GM12878 (cell line): ENCODE results near the gene SEMA4D. TPM values are rescaled to one million over a fixed set of nuclear protein-coding genes. Genes with fewer than 3 reads are reported as not detected.

Experiments
- ATAC-seq: fragments of 200-7000 bp; cut with Tn5 transposase; 3 replicates; pipeline ENCODE4 v1.9.1; 2020; ENCODE audit warnings: mild to moderate bottlenecking, moderate library complexity
- BruUV-seq: library from RNA; stranded (reverse); fragments of 400-500 nt; replicated peaks from 2 replicates; lab custom pipeline; 2021; lab: Mats Ljungman, UMichigan
- CTCF ChIA-PET: fragments of 300-600 bp; sonication (Branson Sonifier 250); formaldehyde crosslinking; extraction: SDS; loops from one replicate; lab custom pipeline; 2021; ENCODE audit warnings: inconsistent platforms; lab: Yijun Ruan, JAX
- POLR2A ChIA-PET: fragments of 350-600 bp; formaldehyde crosslinking; extraction: SDS; loops from one replicate; lab custom pipeline; 2021; ENCODE audit warnings: inconsistent platforms; lab: Charles Lee
- RAD21 ChIA-PET: fragments of 300-600 bp; sonication (Branson Sonifier 250); formaldehyde crosslinking; loops from one replicate; lab custom pipeline; 2023; ENCODE audit warnings: antibody characterized with exemption; ENCODE audit not compliant: unreplicated experiment; lab: Charles Lee
- SMC1A ChIA-PET: fragments of 300-600 bp; sonication (Branson Sonifier 250); formaldehyde crosslinking; loops from one replicate; lab custom pipeline; 2023; ENCODE audit not compliant: unreplicated experiment, uncharacterized antibody; lab: Charles Lee
- DNase-seq: peaks from one replicate; pipeline ENCODE4 v3.0.0-alpha.2; 2011; ENCODE audit warnings: low read depth, low spot score
- FAIRE-seq: peaks from 3 replicates; lab custom pipeline; 2011; peaks lifted over from hg19 to GRCh38; lab: Jason Lieb, UNC
- H2AFZ ChIP-seq: 2 replicates; pipeline ENCODE4 v1.6.0; 2011; ENCODE audit warnings: low read depth, low read length, control low read depth; ENCODE audit not compliant: control insufficient read depth
- H3K27ac ChIP-seq: 2 replicates; pipeline ENCODE4 v1.5.1; 2011; ENCODE audit warnings: control low read depth; ENCODE audit not compliant: control insufficient read depth, insufficient read depth
- H3K27me3 ChIP-seq, 2 experiments: replicated peaks in 1 of 2; 2 replicates each; pipeline versions ENCODE4 v1.6.0 to v1.6.1; 2011; ENCODE audit warnings: low read length in 1 of 2; ENCODE audit not compliant: control insufficient read depth in 2 of 2, insufficient read depth in 2 of 2
- H3K36me3 ChIP-seq, 2 experiments: 2 replicates each; pipeline ENCODE4 v1.5.1; 2011; ENCODE audit warnings: low read length in 1 of 2; ENCODE audit not compliant: control insufficient read depth in 2 of 2, insufficient read depth in 2 of 2
- H3K4me1 ChIP-seq: 2 replicates; pipeline ENCODE4 v1.6.1; 2011; ENCODE audit warnings: mild to moderate bottlenecking, low read length, moderate library complexity, mixed read lengths; ENCODE audit not compliant: control insufficient read depth, insufficient read depth
- H3K4me2 ChIP-seq: 2 replicates; pipeline ENCODE4 v1.6.0; 2011; ENCODE audit warnings: control low read depth; ENCODE audit not compliant: control insufficient read depth, insufficient read depth
- H3K4me3 ChIP-seq: fragments of 200-600 bp; sonication (generic); 2 replicates; pipeline ENCODE4 v1.5.1; 2016
- H3K79me2 ChIP-seq: 2 replicates; pipeline ENCODE4 v1.6.0; 2011; ENCODE audit warnings: low read length; ENCODE audit not compliant: control insufficient read depth, insufficient read depth
- H3K9ac ChIP-seq: 2 replicates; pipeline ENCODE4 v1.8.0; 2011; ENCODE audit warnings: low read length, control low read depth, mixed read lengths; ENCODE audit not compliant: control insufficient read depth, insufficient read depth
- H3K9me3 ChIP-seq: replicated peaks from 3 replicates; pipeline ENCODE4 v1.5.1; 2011; ENCODE audit warnings: mild to moderate bottlenecking, low read length; ENCODE audit not compliant: control insufficient read depth, insufficient read depth
- H4K20me1 ChIP-seq: 2 replicates; pipeline ENCODE4 v1.6.0; 2011; ENCODE audit not compliant: control insufficient read depth, insufficient read depth
- BMI1 ChIP-seq: fragments of 450-650 bp; IDR thresholded peaks from 2 replicates; pipeline ENCODE4 v1.6.1; 2016; ENCODE audit warnings: mild to moderate bottlenecking, moderate library complexity, borderline replicate concordance
- FOXK2 ChIP-seq: fragments of 450-650 bp; IDR thresholded peaks from 2 replicates; pipeline ENCODE4 v1.6.1; 2017; ENCODE audit warnings: mild to moderate bottlenecking, moderate library complexity
- PAX5 ChIP-seq: IDR thresholded peaks from 2 replicates; pipeline ENCODE4 v1.6.1; 2011; ENCODE audit warnings: low read depth, low read length, borderline replicate concordance
- POLR2AphosphoS2 ChIP-seq: IDR thresholded peaks from 2 replicates; pipeline ENCODE4 v1.6.1; 2011; ENCODE audit warnings: low read depth, mild to moderate bottlenecking, low read length, improper control_type of control experiment, moderate library complexity
- POLR2AphosphoS5 ChIP-seq: IDR thresholded peaks from 2 replicates; pipeline ENCODE4 v1.6.1; 2011; ENCODE audit warnings: mild to moderate bottlenecking, low read length, inconsistent platforms
- YY1 ChIP-seq: IDR thresholded peaks from 2 replicates; pipeline ENCODE4 v1.6.1; 2011; ENCODE audit warnings: low read depth, mild to moderate bottlenecking, low read length
- WGBS: methylation state at CpG from one replicate; pipeline ENCODE4 v1.1.6; 2016; ENCODE audit warnings: low lambda C conversion rate; ENCODE audit not compliant: insufficient replicate concordance, insufficient coverage; ENCODE audit errors: missing lambda C conversion rate; 5-methylcytosine and 5-hydroxymethylcytosine counted together
- in situ Hi-C: fragments of 300-500 bp; cut with MboI; formaldehyde crosslinking; loops from 9 replicates; pipeline ENCODE4 v1.14.3; 2018; ENCODE audit warnings: mixed read lengths
- intact Hi-C: fragments of 100-400 bp; cut with micrococcal nuclease; formaldehyde crosslinking; loops from one replicate; pipeline ENCODE4 v1.14.2; 2022; ENCODE audit not compliant: unreplicated experiment
- polyA plus RNA-seq, 11 experiments: library from polyadenylated mRNA; depleted of rRNA in 4 of 11; unstranded in 6 of 11; stranded (reverse) in 5 of 11; fragments of >200 nt; fragmentation: Nextera tagmentation in 4 of 11; fragmentation: Illumina TruSeq in 1 of 11; extraction: Ambion mirVana in 4 of 11; extraction: Trizol in 1 of 11; gene quantifications; 1 replicate in 1 of 11; 2 replicates in 10 of 11; pipeline versions ENCODE4 v1.2.1 to v1.2.3, GENCODE V29; 2011 to 2016; ENCODE audit warnings: inconsistent platforms in 2 of 11, missing spikeins in 2 of 11, low read depth in 1 of 11
- total RNA-seq, 4 experiments: library from RNA; depleted of rRNA in 3 of 4; stranded (reverse); fragments of >200 nt in 3 of 4; fragmentation: Illumina TruSeq in 1 of 4; extraction: Trizol in 1 of 4; gene quantifications; 2 replicates each; pipeline versions ENCODE4 v1.2.1 to v1.2.3, GENCODE V29; 2013 to 2021

The SEMA4D gene
- total and polyA plus RNA-seq, 10 of the 15 experiments (the other 5 are each of a cell fraction or from before 2014, with no cell fraction given), result 15.1 to 136 (median 39.6) TPM

GRCh38 chr9:89425921-89426383 is 72.0 kb downstream of the SEMA4D start:
- Histone ChIP-seq H3K36me3 (peaks cover 4 to 12% of the 10 kb centered on the region in 2 experiments; a peak in 2 of 4 replicates), H3K4me2 (peak overlapping the region; percentile 70), H3K4me3 (peak overlapping the region; percentile 61), H3K27ac (peak overlapping the region; percentile 90), H3K79me2 (peaks cover 90% of the 10 kb centered on the region), H4K20me1 (no peaks in the 10 kb centered on the region; the same call in 1 of the 2 replicates), H3K4me1 (peaks cover 87% of the 10 kb centered on the region)
- BruUV-seq, result TSS peak; percentile 73
- SMC1A ChIA-PET, result interaction anchor here (0.6 to 7.8 kb wide), 26 partner anchors 7 to 139 kb away, joined by 3 to 150 read pairs (median 5); no protein-coding TSS in a partner anchor
- no peak for DNase-seq
- in situ Hi-C loops, result loop anchor here (5.0 kb wide), 1 partner anchor 121 kb away; no protein-coding TSS in a partner anchor
- ATAC-seq, result peak; percentile 28
- WGBS, result 29% methylated on average over 7 of the region's 7 CpGs
- FAIRE-seq, result no peak
- TF ChIP-seq PAX5 (no peak), FOXK2 (no peak), BMI1 (no peak), POLR2AphosphoS2 (no peak), POLR2AphosphoS5 (0 out of 2 replicates have a peak, but pooled peaks have one; percentile 25), YY1 (no peak)
- TF ChIP-seq, all 136 proteins: peak for 1
- no peaks in the 10 kb centered on the region for H3K27me3 ChIP-seq
- CTCF ChIA-PET, result interaction anchor here (0.6 to 10.2 kb wide), 17 partner anchors 8 to 139 kb away, joined by 3 to 207 read pairs (median 5); no protein-coding TSS in a partner anchor
- RAD21 ChIA-PET, result interaction anchor here (0.6 to 10.3 kb wide), 17 partner anchors 9 to 123 kb away, joined by 3 to 119 read pairs (median 6); no protein-coding TSS in a partner anchor
- H3K9ac ChIP-seq, result peak overlapping the region; percentile 74
- POLR2A ChIA-PET, result interaction anchor here (0.6 to 2.8 kb wide), 13 partner anchors 8 to 123 kb away, joined by 3 to 9 read pairs (median 5); no protein-coding TSS in a partner anchor
- no peak overlapping the region for H2AFZ ChIP-seq
- intact Hi-C loops, result loop anchor here (1.0 to 2.0 kb wide), 4 partner anchors 26 to 107 kb away; partner anchors contain the start of genes SECISBP2 and SEMA4D
- H3K9me3 ChIP-seq, result no peaks in the 10 kb centered on the region
